CD4-positive, alpha-beta T cell treated with Interleukin-4 for 4 hours (primary cell): ENCODE measurements around the gene PRR20G.

Experiments used
- DNase-seq: peaks from one replicate; pipeline ENCODE4 v3.0.0-alpha.2; 2020

Gene PRR20G

GRCh38 chr3:127262533-127262932 lies 25.3 kb downstream of the PRR20G start:
- no peak for DNase-seq

DNA sequence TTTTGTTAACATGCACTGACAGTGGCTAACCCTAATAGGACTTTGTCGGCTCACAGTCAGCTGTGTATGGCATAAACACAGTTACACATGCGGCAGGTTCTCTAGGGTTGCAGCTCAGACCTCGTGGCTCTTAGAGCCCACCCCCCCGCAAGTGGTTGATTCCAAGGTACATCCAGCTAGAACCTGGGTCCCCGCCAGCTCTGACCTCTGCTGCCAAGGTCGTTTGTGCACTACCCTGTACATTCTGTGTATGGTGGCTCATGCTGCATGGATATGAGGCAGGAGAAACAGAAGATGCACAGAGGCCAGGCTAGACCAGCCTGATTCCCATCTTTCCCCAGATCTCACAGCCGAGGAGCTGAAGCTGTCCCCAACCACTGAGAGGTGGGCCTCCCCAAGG lies 25.9 kb downstream of the PRR20G start:
- no peak for DNase-seq

DNA sequence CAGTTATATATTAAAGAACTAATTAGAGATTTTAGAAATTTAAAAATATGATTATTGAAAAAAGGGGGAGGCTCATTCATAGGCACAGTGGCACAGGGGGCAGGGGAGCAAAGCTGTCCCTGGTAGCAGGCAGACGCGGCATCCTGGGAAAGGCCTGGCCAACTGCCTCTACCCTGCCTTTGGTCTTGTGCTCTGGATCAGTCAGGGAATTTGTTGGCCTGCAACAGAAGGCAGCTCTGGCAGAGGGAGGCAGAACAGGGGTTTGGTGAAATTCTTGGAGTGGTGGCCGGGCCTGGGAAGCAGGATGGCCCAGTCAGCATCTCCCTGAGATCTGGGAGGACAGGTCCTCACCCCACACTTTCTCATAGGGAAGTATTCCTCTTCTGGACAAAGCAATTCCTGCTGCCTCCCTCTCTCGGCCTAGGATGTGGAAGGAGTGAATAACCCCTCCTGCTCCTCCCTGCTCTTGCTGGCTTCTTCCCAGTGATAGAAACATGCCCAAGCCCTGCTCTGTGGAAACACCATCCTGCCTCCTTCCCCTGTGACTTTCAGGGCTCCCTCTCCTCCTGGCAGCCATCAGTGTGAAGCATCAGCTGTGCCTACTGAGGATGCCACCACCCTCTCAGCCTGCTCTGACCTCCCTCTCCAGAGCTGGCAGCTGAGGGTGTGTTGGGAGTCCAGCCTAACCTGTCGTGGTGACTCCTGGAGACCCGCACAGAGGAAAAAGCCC lies 26.9 kb downstream of the PRR20G start:
- no peak for DNase-seq

- DNase-seq, result no peak
Observed at GRCh38 chr3:127260416-127260815, 27.4 kb downstream of the PRR20G start.

GRCh38 chr3:127259882-127260281 lies 28.0 kb downstream of the PRR20G start:
- DNase-seq, result no peak

DNA sequence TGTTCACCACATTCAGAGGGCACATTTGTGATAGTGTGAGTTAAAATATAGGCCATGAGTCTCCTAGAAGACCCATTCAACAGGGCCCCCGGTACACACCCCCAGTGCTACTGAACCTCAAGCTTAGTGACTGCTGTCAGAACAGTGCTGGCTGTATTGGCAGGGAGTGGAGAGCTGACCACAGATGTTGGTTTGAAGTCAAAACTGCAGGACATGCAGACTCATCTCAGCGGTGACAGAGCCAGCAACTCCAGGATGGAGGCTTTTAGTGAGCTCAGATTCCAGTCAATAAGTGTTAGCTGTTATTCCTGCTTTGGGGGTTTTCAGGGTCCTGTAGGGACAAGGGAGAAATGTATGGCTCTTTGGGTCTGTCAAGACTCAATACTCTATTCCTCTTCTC lies 29.1 kb downstream of the PRR20G start:
- DNase-seq, result no peak

DNA sequence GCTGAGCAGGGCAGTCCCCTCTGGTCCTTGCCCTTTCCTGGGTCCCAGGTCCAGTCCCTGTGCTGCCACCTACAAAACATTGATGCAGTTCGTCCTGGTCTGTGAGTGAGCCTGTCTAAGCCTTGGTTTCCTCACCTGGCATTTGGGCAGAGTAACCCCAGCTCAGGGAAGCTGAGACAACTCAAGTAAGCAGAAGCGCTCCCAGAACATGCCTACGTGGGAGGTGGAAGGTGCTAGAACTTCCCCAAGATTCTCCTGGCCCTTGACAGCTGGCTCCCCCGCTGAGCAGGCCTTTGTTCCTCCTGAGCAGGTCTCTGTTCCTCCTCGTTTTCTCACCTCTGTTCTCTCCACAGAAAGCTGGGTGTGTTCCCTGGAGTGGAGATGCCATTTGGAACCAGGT lies 30.5 kb downstream of the PRR20G start:
- DNase-seq, result no peak

DNA sequence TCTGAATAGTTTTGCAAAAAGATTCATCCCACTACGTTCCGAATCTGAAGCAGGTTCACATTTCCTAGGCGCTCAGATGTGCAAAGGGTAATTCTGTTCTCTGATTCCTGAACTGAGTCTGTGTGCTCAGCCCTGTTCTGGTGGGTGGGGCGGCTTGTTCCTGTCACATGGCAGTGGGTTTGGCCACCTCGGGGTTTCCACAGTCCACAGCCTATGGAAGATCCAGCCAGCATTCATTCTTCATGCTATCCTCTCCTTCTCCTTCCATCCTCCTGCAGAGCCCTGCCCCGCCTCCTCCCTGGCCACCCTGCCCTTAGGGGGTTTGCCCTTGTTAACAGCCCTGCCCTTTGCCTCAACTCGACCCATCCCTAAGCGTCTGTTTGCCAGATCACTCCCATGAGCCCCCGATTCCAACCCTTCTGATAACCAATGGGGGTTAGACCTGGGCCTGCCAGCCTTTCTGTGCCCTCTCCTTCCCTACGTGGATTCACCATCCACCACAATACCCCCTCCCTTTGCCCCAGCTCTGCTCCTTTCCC lies 31.0 kb downstream of the PRR20G start:
- no peak for DNase-seq

DNA sequence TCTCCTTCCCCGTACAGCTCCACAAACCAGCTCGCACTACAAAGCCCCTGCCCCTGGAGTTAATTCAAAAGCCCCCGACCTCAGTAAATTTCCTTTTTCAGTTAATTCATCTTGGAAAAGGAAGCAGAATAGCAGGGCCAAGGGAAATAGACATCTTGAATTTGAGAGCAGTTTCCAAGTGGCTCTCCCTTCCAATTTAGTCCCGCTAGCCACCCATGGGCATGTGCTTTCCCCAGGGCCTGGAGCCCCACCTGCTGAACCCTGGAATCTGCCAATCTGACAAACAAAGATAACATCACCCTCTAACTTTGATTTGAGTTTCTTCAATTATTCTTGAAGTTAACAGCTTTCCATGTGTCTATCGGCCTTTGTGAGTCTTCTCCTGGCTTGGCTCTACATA lies 31.7 kb downstream of the PRR20G start:
- DNase-seq, result no peak

DNA sequence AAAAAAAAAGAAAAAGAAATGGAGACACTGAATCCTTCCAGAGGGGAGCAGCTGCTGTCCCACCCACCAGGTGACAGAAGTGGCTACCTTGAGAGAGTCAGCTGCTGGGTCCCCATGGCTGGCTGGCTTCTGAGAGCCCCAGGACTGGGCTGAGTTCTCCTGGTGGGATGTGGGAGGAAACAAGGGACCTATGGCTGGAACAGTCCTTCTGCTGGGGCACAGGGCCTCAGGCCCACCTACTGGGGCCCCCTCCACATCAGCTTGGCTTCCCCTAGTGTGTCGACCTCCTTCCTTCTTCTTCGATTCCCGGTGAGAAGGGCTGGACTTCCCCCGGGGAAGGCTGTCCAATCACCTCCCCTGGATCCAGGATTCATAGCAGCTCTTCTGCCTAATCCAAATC lies 32.3 kb downstream of the PRR20G start:
- no peak for DNase-seq

GRCh38 chr3:127254730-127255129 lies 33.1 kb downstream of the PRR20G start:
- no peak for DNase-seq

DNA sequence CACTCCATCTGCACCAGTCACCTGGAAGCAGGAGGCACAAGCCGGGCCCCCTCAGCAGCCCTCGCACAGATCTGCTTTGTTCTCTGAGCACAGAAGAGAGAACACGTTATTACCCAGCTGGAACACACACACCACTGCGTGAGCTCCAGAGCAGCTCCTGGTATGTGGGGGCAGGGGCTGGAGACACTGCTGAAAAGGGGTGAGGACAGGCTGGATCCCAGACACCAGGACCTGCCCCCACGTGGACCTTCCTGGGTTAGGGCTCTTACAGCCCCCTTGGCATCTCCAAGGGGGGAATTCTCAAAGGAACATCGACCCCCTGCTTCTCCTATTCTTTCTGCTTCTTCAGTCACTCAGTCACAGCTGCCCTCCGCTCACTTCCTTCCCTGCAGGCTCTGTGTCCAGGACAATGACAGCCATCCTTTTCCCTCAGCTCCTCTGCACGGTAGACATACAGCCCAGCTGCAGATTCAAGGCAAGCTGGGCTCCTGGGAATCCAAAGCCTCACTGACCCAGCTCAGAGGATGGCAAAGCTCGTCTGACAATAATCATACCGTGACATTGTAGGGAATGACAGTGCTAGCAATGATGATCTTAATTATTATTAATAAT lies 33.7 kb downstream of the PRR20G start:
- no peak for DNase-seq

DNA sequence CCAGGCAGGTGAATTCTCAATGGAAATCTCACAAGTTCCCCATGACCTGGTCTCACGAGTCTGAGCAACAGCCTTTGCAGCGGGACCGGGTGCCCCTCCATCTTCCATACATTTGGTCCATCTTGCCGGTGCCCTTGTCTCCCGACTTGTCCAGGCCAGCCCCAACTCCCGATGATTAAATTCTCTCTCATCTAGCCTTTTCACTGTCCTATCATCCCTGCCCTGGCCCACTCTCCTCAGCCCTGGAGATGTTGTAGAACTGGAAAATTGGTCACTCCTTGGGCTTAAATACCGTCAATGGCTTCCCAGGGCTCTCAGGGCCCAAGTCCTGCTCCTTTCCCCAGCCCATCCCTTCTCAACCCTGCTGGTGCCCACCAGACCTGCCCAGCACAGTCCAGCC lies 34.4 kb downstream of the PRR20G start:
- DNase-seq, result no peak

GRCh38 chr3:127252446-127252845 lies 35.4 kb downstream of the PRR20G start:
- no peak for DNase-seq

DNA sequence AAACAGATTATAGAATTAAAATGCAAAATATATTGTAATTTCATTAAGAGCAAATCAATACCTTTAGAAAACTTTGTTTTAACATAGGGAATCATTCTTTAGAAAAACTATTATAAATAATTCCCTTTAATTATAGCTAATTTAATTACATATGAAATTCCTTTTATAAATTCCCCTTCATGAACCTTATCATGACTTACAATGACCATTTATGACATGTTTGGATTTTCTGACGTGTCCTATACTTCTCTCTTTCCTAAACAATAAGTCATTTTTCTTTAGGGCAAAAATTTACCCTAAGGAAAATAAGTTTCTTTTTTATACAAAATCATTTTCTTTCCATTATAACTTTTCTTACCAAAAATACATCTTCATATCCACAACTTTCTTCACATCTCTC lies 37.8 kb downstream of the PRR20G start:
- no peak for DNase-seq

DNA sequence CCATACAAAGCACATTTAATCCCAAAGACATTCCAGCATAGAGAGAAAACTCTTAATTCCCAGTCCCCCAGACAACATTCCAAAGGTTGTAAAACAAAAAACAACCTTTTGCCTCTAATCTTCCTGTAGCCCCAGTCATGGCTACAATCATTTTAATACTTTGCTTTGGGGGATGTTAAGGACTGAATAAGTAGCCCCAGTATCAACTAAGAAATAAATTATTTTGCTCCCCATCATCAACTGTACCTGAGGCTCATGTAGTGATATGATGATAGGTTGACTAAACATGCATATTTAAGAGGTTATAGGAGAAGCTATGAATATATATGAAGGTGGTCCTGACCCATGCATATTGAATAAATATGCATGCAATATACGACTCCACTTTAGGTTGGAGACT lies 40.6 kb downstream of the PRR20G start:
- DNase-seq, result no peak

GRCh38 chr3:127238602-127239001 lies 49.2 kb downstream of the PRR20G start:
- DNase-seq, result no peak

- no peak for DNase-seq
Observed at GRCh38 chr3:127237835-127238234, 50.0 kb downstream of the PRR20G start.

DNA sequence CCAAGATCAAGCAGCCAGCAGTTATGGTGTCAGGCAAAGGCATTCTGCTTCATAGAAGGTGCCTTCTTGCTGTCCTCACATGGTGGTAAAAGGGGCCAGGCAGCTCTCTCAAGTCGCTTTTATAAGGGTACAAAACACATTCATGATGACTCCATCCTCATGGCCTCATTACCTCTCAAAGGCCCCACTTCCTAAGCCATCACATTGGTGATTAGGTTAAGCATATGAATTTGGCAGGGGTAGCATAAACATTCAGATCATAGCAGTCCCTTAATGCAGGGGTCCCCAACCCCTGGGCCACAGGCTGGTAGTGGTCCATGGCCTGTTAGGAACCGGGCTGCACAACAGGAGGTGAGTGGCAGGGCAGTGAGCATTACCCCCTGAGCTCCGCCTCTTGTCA lies 52.1 kb downstream of the PRR20G start:
- DNase-seq, result no peak

GRCh38 chr3:127234778-127235177 lies 53.1 kb downstream of the PRR20G start:
- no peak for DNase-seq
